H9 (cell line): ENCODE results near the gene ABCG8. TPM values are rescaled to one million over a fixed set of nuclear protein-coding genes. Genes with fewer than 3 reads are reported as not detected.
A peak's percentile ranks its signal among the peaks of the same experiment; 100 is the strongest.

Experiments used
- DNase-seq: peaks from one replicate; pipeline ENCODE4 v3.0.0-alpha.2; 2017
- H2AFZ ChIP-seq: one replicate; pipeline ENCODE4 v1.6.1; 2013; ENCODE audit warnings: mild to moderate bottlenecking, low read length, control low read depth, moderate library complexity
- H2AK5ac ChIP-seq: 2 replicates; pipeline ENCODE4 v1.6.1; 2013; ENCODE audit warnings: low read length, control low read depth, mixed read lengths; ENCODE audit not compliant: insufficient read length
- H2BK120ac ChIP-seq: one replicate; pipeline ENCODE4 v1.6.1; 2013; ENCODE audit warnings: low read depth, mild to moderate bottlenecking, low read length, control low read depth, inconsistent platforms; ENCODE audit not compliant: poor library complexity, severe bottlenecking
- H2BK12ac ChIP-seq: 2 replicates; pipeline ENCODE4 v1.6.1; 2013; ENCODE audit warnings: low read length, control low read depth, mixed read lengths, low read depth; ENCODE audit not compliant: insufficient read length
- H2BK15ac ChIP-seq: 2 replicates; pipeline ENCODE4 v1.6.1; 2013; ENCODE audit warnings: low read depth, low read length, control low read depth
- H2BK20ac ChIP-seq: one replicate; pipeline ENCODE4 v1.6.1; 2013; ENCODE audit warnings: low read depth, mild to moderate bottlenecking, low read length, control low read depth, inconsistent platforms; ENCODE audit not compliant: poor library complexity, severe bottlenecking
- H2BK5ac ChIP-seq: 2 replicates; pipeline ENCODE4 v1.6.1; 2013; ENCODE audit warnings: low read length, control low read depth, mixed read lengths; ENCODE audit not compliant: insufficient read length
- H3K14ac ChIP-seq: 2 replicates; pipeline ENCODE4 v1.6.1; 2013; ENCODE audit warnings: low read length, control low read depth; ENCODE audit not compliant: insufficient read depth
- H3K18ac ChIP-seq: 2 replicates; pipeline ENCODE4 v1.6.1; 2013; ENCODE audit warnings: low read depth, mild to moderate bottlenecking, mixed read lengths, low read length, control low read depth; ENCODE audit not compliant: insufficient read length
- H3K23ac ChIP-seq: 2 replicates; pipeline ENCODE4 v1.6.1; 2013; ENCODE audit warnings: low read length, control low read depth, mixed read lengths, low read depth; ENCODE audit not compliant: insufficient read length
- H3K23me2 ChIP-seq: 2 replicates; pipeline ENCODE4 v1.6.1; 2013; ENCODE audit warnings: low read depth, mild to moderate bottlenecking, mixed read lengths, low read length, control low read depth; ENCODE audit not compliant: insufficient read length, poor library complexity, severe bottlenecking
- H3K27ac ChIP-seq: 2 replicates; pipeline ENCODE4 v1.5.1; 2013; ENCODE audit warnings: low read length, control low read depth, mixed read lengths, low read depth; ENCODE audit not compliant: insufficient read length
- H3K27me3 ChIP-seq: 2 replicates; pipeline ENCODE4 v1.6.1; 2013; ENCODE audit warnings: low read length, control low read depth, inconsistent platforms; ENCODE audit not compliant: insufficient read depth
- H3K4ac ChIP-seq: 2 replicates; pipeline ENCODE4 v1.6.1; 2013; ENCODE audit warnings: low read depth, mild to moderate bottlenecking, control low read depth, inconsistent platforms, low read length, moderate library complexity
- H3K4me1 ChIP-seq: 2 replicates; pipeline ENCODE4 v1.6.1; 2013; ENCODE audit warnings: low read length, control low read depth, inconsistent platforms; ENCODE audit not compliant: insufficient read depth
- H3K4me2 ChIP-seq: 2 replicates; pipeline ENCODE4 v1.6.1; 2013; ENCODE audit warnings: low read length, control low read depth, mixed read lengths; ENCODE audit not compliant: insufficient read length, insufficient read depth
- H3K56ac ChIP-seq: 2 replicates; pipeline ENCODE4 v1.6.1; 2013; ENCODE audit warnings: low read depth, mild to moderate bottlenecking, mixed read lengths, low read length, control low read depth; ENCODE audit not compliant: insufficient read length
- H3K79me1 ChIP-seq: 2 replicates; pipeline ENCODE4 v1.6.1; 2013; ENCODE audit warnings: low read depth, mild to moderate bottlenecking, moderate library complexity, low read length, control low read depth, inconsistent platforms; ENCODE audit not compliant: insufficient read depth, poor library complexity, severe bottlenecking
- H3K79me2 ChIP-seq: 2 replicates; pipeline ENCODE4 v1.6.1; 2013; ENCODE audit warnings: low read length, control low read depth, inconsistent platforms; ENCODE audit not compliant: insufficient read depth
- H3K9ac ChIP-seq: 2 replicates; pipeline ENCODE4 v1.6.1; 2013; ENCODE audit warnings: low read length, control low read depth, mixed read lengths; ENCODE audit not compliant: insufficient read length; ENCODE audit errors: extremely low read depth
- H3K9me3 ChIP-seq: one replicate; pipeline ENCODE4 v1.6.1; 2013; ENCODE audit warnings: low read depth, low read length, inconsistent platforms; ENCODE audit not compliant: control insufficient read depth
- H3T11ph ChIP-seq: one replicate; pipeline ENCODE4 v1.6.1; 2013; ENCODE audit warnings: mild to moderate bottlenecking, low read length, control low read depth, inconsistent platforms
- H4K20me1 ChIP-seq: one replicate; pipeline ENCODE4 v1.6.1; 2013; ENCODE audit not compliant: control insufficient read depth, insufficient read length, insufficient read depth
- H4K5ac ChIP-seq: 2 replicates; pipeline ENCODE4 v1.6.1; 2013; ENCODE audit warnings: low read depth, mild to moderate bottlenecking, mixed read lengths, low read length, control low read depth; ENCODE audit not compliant: insufficient read length
- H4K8ac ChIP-seq: replicated peaks from 2 replicates; pipeline ENCODE4 v1.6.1; 2013; ENCODE audit warnings: low read length, control low read depth, mixed read lengths, low read depth; ENCODE audit not compliant: insufficient read length
- H4K91ac ChIP-seq: 2 replicates; pipeline ENCODE4 v1.6.1; 2013; ENCODE audit warnings: low read depth, mild to moderate bottlenecking, moderate library complexity, mixed read lengths, low read length, control low read depth; ENCODE audit not compliant: insufficient read length
- H3K27ac Mint-ChIP-seq, 3 experiments: 2 replicates in 2 of 3; 3 replicates in 1 of 3; pipeline ENCODE4 v1.8.0; 2020 to 2021; ENCODE audit warnings: mixed read lengths in 3 of 3, mild to moderate bottlenecking in 1 of 3, moderate library complexity in 1 of 3
- H3K27me3 Mint-ChIP-seq: 2 replicates; pipeline ENCODE4 v1.8.0; 2021; ENCODE audit warnings: low read depth, mild to moderate bottlenecking, moderate library complexity, mixed read lengths
- H3K36me3 Mint-ChIP-seq, 3 experiments: 2 replicates in 2 of 3; 3 replicates in 1 of 3; pipeline ENCODE4 v1.8.0; 2020 to 2021; ENCODE audit warnings: low read depth in 3 of 3, mixed read lengths in 3 of 3; ENCODE audit not compliant: insufficient read depth in 1 of 3
- H3K4me1 Mint-ChIP-seq, 2 experiments: 2 replicates each; pipeline ENCODE4 v1.8.0; 2020; ENCODE audit warnings: mixed read lengths in 2 of 2
- H3K4me3 Mint-ChIP-seq, 2 experiments: 2 replicates in 1 of 2; 3 replicates in 1 of 2; pipeline ENCODE4 v1.8.0; 2020 to 2021; ENCODE audit warnings: mild to moderate bottlenecking in 2 of 2, mixed read lengths in 2 of 2, moderate library complexity in 1 of 2
- H3K9me3 Mint-ChIP-seq, 2 experiments: 2 replicates in 1 of 2; 3 replicates in 1 of 2; pipeline ENCODE4 v1.8.0; 2020; ENCODE audit warnings: mild to moderate bottlenecking in 2 of 2, mixed read lengths in 2 of 2, moderate library complexity in 1 of 2
- WGBS: extraction: QIAGEN DNeasy Blood & Tissue Kit; methylation state at CpG from one replicate; pipeline ENCODE4 v1.1.7; 2013; ENCODE audit warnings: missing lambda C conversion rate, low lambda C conversion rate, mixed read lengths; ENCODE audit not compliant: insufficient read length; ENCODE audit errors: extremely low coverage; 5-methylcytosine and 5-hydroxymethylcytosine counted together
- total RNA-seq: library from RNA; stranded (reverse); gene quantifications from 2 replicates; pipeline ENCODE4 v1.2.1, GENCODE V29; 2021
- TF ChIP-seq, protein P1 (sequence below): fragments of 200-600 bp; sonication (generic); conservative IDR thresholded peaks from 3 replicates; pipeline ENCODE4 v1.8.0; 2021; ENCODE audit warnings: antibody characterized with exemption, mild to moderate bottlenecking

The ABCG8 gene
- total RNA-seq, 1 experiment from 2014 or later: not detected

DNA sequence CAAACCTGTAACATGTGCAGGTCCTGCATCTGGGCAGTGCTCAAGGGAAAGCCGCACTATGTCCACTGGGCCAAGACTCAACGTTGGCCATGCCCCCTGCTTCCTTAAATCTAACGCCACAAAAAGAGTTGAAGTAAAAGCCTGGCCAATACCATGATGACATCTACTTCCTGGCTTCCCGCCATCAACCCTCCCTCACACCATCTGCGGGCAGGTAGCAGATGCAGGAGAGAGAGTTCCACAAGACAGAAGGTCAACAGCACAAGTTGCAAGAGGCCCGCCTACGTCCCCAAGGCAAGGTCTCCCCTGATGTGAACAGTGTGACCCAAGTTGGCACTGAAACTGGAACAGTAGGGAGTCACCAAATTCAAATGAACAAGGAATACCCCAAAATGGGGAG is 48.4 kb downstream of the ABCG8 start:
- no peak overlapping the region for H2BK15ac ChIP-seq
- H3K23ac ChIP-seq: no peak overlapping the region
- Mint-ChIP-seq H3K4me1 (no peaks in the 10 kb centered on the region), H3K36me3 (peaks cover 33 to 62% (median 53%) of the 10 kb centered on the region in 3 experiments), H3K27ac (peak overlapping the region in 1 of 3 experiments; percentile 79; a peak in 1 of 7 replicates), H3K4me3 (no peak overlapping the region), H3K27me3 (no peaks in the 10 kb centered on the region), H3K9me3 (no peaks in the 10 kb centered on the region)
- H3K4me1 ChIP-seq: no peaks in the 10 kb centered on the region
- no peaks in the 10 kb centered on the region for H3K23me2 ChIP-seq
- TF ChIP-seq, protein P1, sequence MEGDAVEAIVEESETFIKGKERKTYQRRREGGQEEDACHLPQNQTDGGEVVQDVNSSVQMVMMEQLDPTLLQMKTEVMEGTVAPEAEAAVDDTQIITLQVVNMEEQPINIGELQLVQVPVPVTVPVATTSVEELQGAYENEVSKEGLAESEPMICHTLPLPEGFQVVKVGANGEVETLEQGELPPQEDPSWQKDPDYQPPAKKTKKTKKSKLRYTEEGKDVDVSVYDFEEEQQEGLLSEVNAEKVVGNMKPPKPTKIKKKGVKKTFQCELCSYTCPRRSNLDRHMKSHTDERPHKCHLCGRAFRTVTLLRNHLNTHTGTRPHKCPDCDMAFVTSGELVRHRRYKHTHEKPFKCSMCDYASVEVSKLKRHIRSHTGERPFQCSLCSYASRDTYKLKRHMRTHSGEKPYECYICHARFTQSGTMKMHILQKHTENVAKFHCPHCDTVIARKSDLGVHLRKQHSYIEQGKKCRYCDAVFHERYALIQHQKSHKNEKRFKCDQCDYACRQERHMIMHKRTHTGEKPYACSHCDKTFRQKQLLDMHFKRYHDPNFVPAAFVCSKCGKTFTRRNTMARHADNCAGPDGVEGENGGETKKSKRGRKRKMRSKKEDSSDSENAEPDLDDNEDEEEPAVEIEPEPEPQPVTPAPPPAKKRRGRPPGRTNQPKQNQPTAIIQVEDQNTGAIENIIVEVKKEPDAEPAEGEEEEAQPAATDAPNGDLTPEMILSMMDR: no peak
- no peak overlapping the region for H4K8ac ChIP-seq
- no peak overlapping the region for H3K14ac ChIP-seq
- no peak overlapping the region for H2AK5ac ChIP-seq
- H3K4me2 ChIP-seq: no peak overlapping the region
- DNase-seq: no peak
- no peaks in the 10 kb centered on the region for H3K27me3 ChIP-seq
- no peak overlapping the region for H4K5ac ChIP-seq
- H3K56ac ChIP-seq: no peak overlapping the region
- no peaks in the 10 kb centered on the region for H3K79me1 ChIP-seq
- H3K27ac ChIP-seq: no peak overlapping the region
- H2BK20ac ChIP-seq: no peak overlapping the region
- H4K20me1 ChIP-seq: no peaks in the 10 kb centered on the region
- no peak overlapping the region for H2BK12ac ChIP-seq
- H2BK120ac ChIP-seq: no peak overlapping the region
- no peaks in the 10 kb centered on the region for H3K79me2 ChIP-seq
- no peak overlapping the region for H2AFZ ChIP-seq
- H2BK5ac ChIP-seq: no peak overlapping the region
- no peak overlapping the region for H3K4ac ChIP-seq
- H3K9ac ChIP-seq: no peak overlapping the region
- WGBS: no CpG with 5 or more reads among the region's 7 CpGs
- H4K91ac ChIP-seq: no peak overlapping the region
- H3K18ac ChIP-seq: no peak overlapping the region
- no peaks in the 10 kb centered on the region for H3K9me3 ChIP-seq
- no peak overlapping the region for H3T11ph ChIP-seq
